ENCODE measurements around the gene ARID1B. TPM values are rescaled to one million over a fixed set of nuclear protein-coding genes. Genes with fewer than 3 reads are reported as not detected.

Gene ARID1B
- total and polyA plus RNA-seq, 9 of the 15 experiments (the other 6 are each of a cell fraction or from before 2014, with no cell fraction given), result 12.5 to 50.5 (median 25.8) TPM

- BruUV-seq (replicated peaks), result no TSS peak
- WGBS (ENCODE audit: insufficient coverage, low coverage, missing lambda C conversion rate), result 52% methylated on average over 3 of the region's 3 CpGs
- Histone ChIP-seq H3K9ac (ENCODE audit: insufficient read depth in 1 of 2, low read depth in 2 of 2, low read length in 2 of 2) (no peak overlapping the region), H3K9me1 (ENCODE audit: control insufficient read depth, insufficient read depth, low read length) (no peaks in the 10 kb centered on the region), H3K4me2 (ENCODE audit: insufficient read depth, low read length) (no peak overlapping the region), H3K4me1 (replicated peaks in 1 of 2; ENCODE audit: control insufficient read depth in 2 of 2, insufficient read depth in 2 of 2, low read length in 2 of 2) (peaks cover 0 to 6% of the 10 kb centered on the region in 2 experiments; a peak in 1 of 5 replicates), H3K79me2 (ENCODE audit: control insufficient read depth, insufficient read depth, low read length) (no peaks in the 10 kb centered on the region), H3K27me3 (ENCODE audit: control insufficient read depth in 2 of 2, insufficient read depth in 2 of 2, low read length in 2 of 2) (no peaks in the 10 kb centered on the region), H3K9me3 (replicated peaks; ENCODE audit: control insufficient read depth, insufficient read depth, low read depth, low read length) (no peaks in the 10 kb centered on the region), H3K27ac (ENCODE audit: extremely low read depth, low read depth, low read length) (no peak overlapping the region), H3K4me3 (no peak overlapping the region), H2AFZ (ENCODE audit: low read depth, low read length) (no peak overlapping the region), H3K36me3 (ENCODE audit: control insufficient read depth, insufficient read depth, low read length) (peaks cover 30% of the 10 kb centered on the region; the same call in 2 of the 3 replicates), H4K20me1 (replicated peaks; ENCODE audit: control insufficient read depth, insufficient read depth, low read length) (no peaks in the 10 kb centered on the region)
- intact Hi-C loops (cut with micrococcal nuclease) (loop anchor here (10.0 kb wide), 1 partner anchor 117 kb away; no protein-coding TSS in a partner anchor), in situ Hi-C loops (cut with MboI) (no loop called here)
- ATAC-seq, result no peak
- CTCF ChIA-PET (ENCODE audit: low intra/inter-chr PET ratio), result no interaction called here
- TF ChIP-seq ZKSCAN8 (CRISPR knock-in tag; IDR thresholded peaks at IDR 0.05) (no peak), ESRRA (IDR thresholded peaks at IDR 0.05; ENCODE audit: borderline replicate concordance, low read depth) (peak; percentile 44; the same call in 1 of the 2 replicates), FOSL1 (tag; conservative IDR thresholded peaks at IDR 0.05) (peak; percentile 67), NONO (IDR thresholded peaks at IDR 0.05; ENCODE audit: low read depth in 2 of 2, low read length in 1 of 2) (no peak), TFAM (CRISPR knock-in tag; conservative IDR thresholded peaks at IDR 0.05) (no peak)
- TF ChIP-seq, protein P1, sequence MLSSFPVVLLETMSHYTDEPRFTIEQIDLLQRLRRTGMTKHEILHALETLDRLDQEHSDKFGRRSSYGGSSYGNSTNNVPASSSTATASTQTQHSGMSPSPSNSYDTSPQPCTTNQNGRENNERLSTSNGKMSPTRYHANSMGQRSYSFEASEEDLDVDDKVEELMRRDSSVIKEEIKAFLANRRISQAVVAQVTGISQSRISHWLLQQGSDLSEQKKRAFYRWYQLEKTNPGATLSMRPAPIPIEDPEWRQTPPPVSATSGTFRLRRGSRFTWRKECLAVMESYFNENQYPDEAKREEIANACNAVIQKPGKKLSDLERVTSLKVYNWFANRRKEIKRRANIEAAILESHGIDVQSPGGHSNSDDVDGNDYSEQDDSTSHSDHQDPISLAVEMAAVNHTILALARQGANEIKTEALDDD (IDR thresholded peaks at IDR 0.05), result 0 out of 2 replicates have a peak, but pooled peaks have one; percentile 31
- TF ChIP-seq, protein P2, sequence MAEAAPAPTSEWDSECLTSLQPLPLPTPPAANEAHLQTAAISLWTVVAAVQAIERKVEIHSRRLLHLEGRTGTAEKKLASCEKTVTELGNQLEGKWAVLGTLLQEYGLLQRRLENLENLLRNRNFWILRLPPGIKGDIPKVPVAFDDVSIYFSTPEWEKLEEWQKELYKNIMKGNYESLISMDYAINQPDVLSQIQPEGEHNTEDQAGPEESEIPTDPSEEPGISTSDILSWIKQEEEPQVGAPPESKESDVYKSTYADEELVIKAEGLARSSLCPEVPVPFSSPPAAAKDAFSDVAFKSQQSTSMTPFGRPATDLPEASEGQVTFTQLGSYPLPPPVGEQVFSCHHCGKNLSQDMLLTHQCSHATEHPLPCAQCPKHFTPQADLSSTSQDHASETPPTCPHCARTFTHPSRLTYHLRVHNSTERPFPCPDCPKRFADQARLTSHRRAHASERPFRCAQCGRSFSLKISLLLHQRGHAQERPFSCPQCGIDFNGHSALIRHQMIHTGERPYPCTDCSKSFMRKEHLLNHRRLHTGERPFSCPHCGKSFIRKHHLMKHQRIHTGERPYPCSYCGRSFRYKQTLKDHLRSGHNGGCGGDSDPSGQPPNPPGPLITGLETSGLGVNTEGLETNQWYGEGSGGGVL (CRISPR knock-in tag; IDR thresholded peaks at IDR 0.05), result no peak
- DNase-seq (ENCODE audit: extremely low read depth in 1 of 4, low spot score in 3 of 4), result no peak
- POLR2A ChIA-PET, result no interaction called here
- no peak for FAIRE-seq
Observed at GRCh38 chr6:157151989-157152388, 374.8 kb downstream of the ARID1B start.
